SU-DHL-6 (cell line): ENCODE measurements around the gene ANKRD55.
"Not testable (repeated sequence)": the region's sequence is repeated elsewhere in the genome, so short reads cannot be mapped to it uniquely, and the experiment has no call there.

Experiments used
- H2AFZ ChIP-seq: fragments of 200-600 bp; sonication (generic); 2 replicates; pipeline ENCODE4 v1.6.1; 2014; ENCODE audit warnings: low read depth, mild to moderate bottlenecking, moderate library complexity, mixed read lengths, antibody characterized with exemption, low read length; ENCODE audit not compliant: severe bottlenecking
- H3F3A ChIP-seq: fragments of 200-600 bp; shearing (Covaris generic); 2 replicates; pipeline ENCODE4 v1.6.0; 2016; ENCODE audit warnings: antibody characterized with exemption, mild to moderate bottlenecking; ENCODE audit not compliant: insufficient read depth
- H3K27ac ChIP-seq: fragments of 200-600 bp; sonication (generic); 2 replicates; pipeline ENCODE4 v1.5.1; 2016; ENCODE audit warnings: low read depth, mild to moderate bottlenecking, low read length, moderate library complexity, mixed read lengths
- H3K27me3 ChIP-seq: fragments of 200-600 bp; sonication (generic), shearing (Covaris generic); 2 replicates; pipeline ENCODE4 v1.6.0; 2014; ENCODE audit warnings: mild to moderate bottlenecking, low read length
- H3K36me3 ChIP-seq: fragments of 200-600 bp; sonication (generic); 2 replicates; pipeline ENCODE4 v1.6.1; 2014; ENCODE audit warnings: mild to moderate bottlenecking, low read length, mixed read lengths
- H3K4me2 ChIP-seq: fragments of 300-600, 200-600 bp; shearing (Covaris generic), sonication (generic); 2 replicates; pipeline ENCODE4 v1.6.0; 2014; ENCODE audit warnings: low read length, low read depth, mild to moderate bottlenecking; ENCODE audit not compliant: poor library complexity, severe bottlenecking
- H3K4me3 ChIP-seq: fragments of 200-600 bp; sonication (generic); 2 replicates; pipeline ENCODE4 v1.5.1; 2014; ENCODE audit warnings: antibody characterized with exemption, low read length, mild to moderate bottlenecking, mixed read lengths; ENCODE audit not compliant: insufficient read depth, poor library complexity, severe bottlenecking
- H3K79me2 ChIP-seq: fragments of 200-600 bp; sonication (generic); 2 replicates; pipeline ENCODE4 v1.6.1; 2014; ENCODE audit warnings: mild to moderate bottlenecking, low read length, moderate library complexity; ENCODE audit not compliant: insufficient read depth
- H3K9ac ChIP-seq: fragments of 200-600 bp; sonication (generic); 2 replicates; pipeline ENCODE4 v1.7.0; 2014; ENCODE audit warnings: mild to moderate bottlenecking, low read length
- H3K9me2 ChIP-seq: fragments of 200-600 bp; sonication (generic); replicated peaks from 2 replicates; pipeline ENCODE4 v1.6.1; 2014; ENCODE audit warnings: low read length; ENCODE audit not compliant: insufficient read depth
- H3K9me3 ChIP-seq: fragments of 200-600 bp; sonication (generic); 2 replicates; pipeline ENCODE4 v1.6.1; 2014; ENCODE audit warnings: low read length, mixed read lengths; ENCODE audit not compliant: insufficient read depth
- H4K20me1 ChIP-seq: fragments of 200-600 bp; sonication (generic); 2 replicates; pipeline ENCODE4 v1.6.1; 2014; ENCODE audit warnings: low read depth, mild to moderate bottlenecking, antibody characterized with exemption, low read length, moderate library complexity, mixed read lengths
- CTCF ChIP-seq: fragments of 200-600 bp; sonication (generic); IDR thresholded peaks from one replicate; pipeline ENCODE4 v1.5.1; 2017; ENCODE audit warnings: antibody characterized with exemption, mild to moderate bottlenecking, low read length, moderate library complexity; ENCODE audit not compliant: insufficient read depth, poor library complexity, severe bottlenecking
- EZH2phosphoT487 ChIP-seq: fragments of 200-600 bp; sonication (generic), shearing (Covaris generic); conservative IDR thresholded peaks from 2 replicates; pipeline ENCODE4 v1.6.1; 2018; ENCODE audit warnings: mild to moderate bottlenecking, antibody characterized with exemption, low read length, moderate library complexity, mixed read lengths

Gene ANKRD55

GRCh38 chr5:56106837-56107236 lies 126.3 kb downstream of the ANKRD55 start:
- Histone ChIP-seq H3F3A (no peaks in the 10 kb centered on the region), H3K9ac (no peak overlapping the region), H3K79me2 (no peaks in the 10 kb centered on the region), H4K20me1 (no peaks in the 10 kb centered on the region), H3K9me2 (no peaks in the 10 kb centered on the region), H3K36me3 (no peaks in the 10 kb centered on the region), H3K27me3 (no peaks in the 10 kb centered on the region), H3K4me2 (no peak overlapping the region), H3K9me3 (no peaks in the 10 kb centered on the region), H3K4me3 (no peak overlapping the region), H2AFZ (no peak overlapping the region), H3K27ac (no peak overlapping the region)
- no peak for TF ChIP-seq CTCF
- TF ChIP-seq EZH2phosphoT487: no peak

- H3K9ac ChIP-seq: no peak overlapping the region
- H3F3A ChIP-seq: no peaks in the 10 kb centered on the region
- no peaks in the 10 kb centered on the region for H3K9me3 ChIP-seq
- no peaks in the 10 kb centered on the region for H3K9me2 ChIP-seq
- no peak overlapping the region for H3K27ac ChIP-seq
- no peaks in the 10 kb centered on the region for H3K36me3 ChIP-seq
- no peaks in the 10 kb centered on the region for H3K79me2 ChIP-seq
- no peaks in the 10 kb centered on the region for H4K20me1 ChIP-seq
- no peak overlapping the region for H3K4me2 ChIP-seq
- TF ChIP-seq EZH2phosphoT487 (no peak), CTCF (no peak)
- H3K27me3 ChIP-seq: no peaks in the 10 kb centered on the region
- no peak overlapping the region for H3K4me3 ChIP-seq
- H2AFZ ChIP-seq: no peak overlapping the region
Measured at GRCh38 chr5:56105511-56106291, 127.4 kb downstream of the ANKRD55 start.

- TF ChIP-seq CTCF (no peak), EZH2phosphoT487 (no peak)
- Histone ChIP-seq H3K36me3 (no peaks in the 10 kb centered on the region), H3K4me2 (no peak overlapping the region), H3K4me3 (no peak overlapping the region), H3F3A (no peaks in the 10 kb centered on the region), H4K20me1 (no peaks in the 10 kb centered on the region), H3K9me3 (no peaks in the 10 kb centered on the region), H3K79me2 (no peaks in the 10 kb centered on the region), H3K9me2 (no peaks in the 10 kb centered on the region), H3K27ac (no peak overlapping the region), H3K27me3 (no peaks in the 10 kb centered on the region), H3K9ac (no peak overlapping the region), H2AFZ (no peak overlapping the region)
Measured at GRCh38 chr5:56102889-56103288, 130.2 kb downstream of the ANKRD55 start.

- not testable (repeated sequence) for H4K20me1 ChIP-seq, H3F3A ChIP-seq, H3K4me3 ChIP-seq, H3K27me3 ChIP-seq, H2AFZ ChIP-seq, H3K36me3 ChIP-seq, H3K4me2 ChIP-seq, H3K9me3 ChIP-seq, H3K79me2 ChIP-seq, H3K9me2 ChIP-seq, H3K27ac ChIP-seq, H3K9ac ChIP-seq
Measured at GRCh38 chr5:56102207-56102606, 130.9 kb downstream of the ANKRD55 start.
